Stromal cell of bone marrow (primary cell): ENCODE measurements around the gene PLAC1.

ENCODE experiments used
- DNase-seq: peaks from one replicate; pipeline ENCODE4 v3.0.0-alpha.2; 2012; ENCODE audit warnings: low read depth

The PLAC1 gene

GRCh38 chrX:134588806-134589205 lies 69.5 kb downstream of the PLAC1 start:
- DNase-seq = no peak

- no peak for DNase-seq
Observed at GRCh38 chrX:134580907-134581306, 77.4 kb downstream of the PLAC1 start.

- DNase-seq = no peak
Observed at GRCh38 chrX:134573683-134574035, 84.6 kb downstream of the PLAC1 start.

- no peak for DNase-seq
Observed at GRCh38 chrX:134572816-134573682, 85.2 kb downstream of the PLAC1 start.

GRCh38 chrX:134571796-134572195 lies 86.5 kb downstream of the PLAC1 start:
- no peak for DNase-seq

GRCh38 chrX:134570899-134571298 lies 87.4 kb downstream of the PLAC1 start:
- no peak for DNase-seq

GRCh38 chrX:134570509-134570846 lies 87.8 kb downstream of the PLAC1 start:
- no peak for DNase-seq

- DNase-seq = no peak
Observed at GRCh38 chrX:134569306-134569705, 89.0 kb downstream of the PLAC1 start.

GRCh38 chrX:134568285-134569016 lies 89.8 kb downstream of the PLAC1 start:
- no peak for DNase-seq

- no peak for DNase-seq
Observed at GRCh38 chrX:134566506-134566905, 91.8 kb downstream of the PLAC1 start.

GRCh38 chrX:134562002-134562401 lies 96.3 kb downstream of the PLAC1 start:
- no peak for DNase-seq

- no peak for DNase-seq
Observed at GRCh38 chrX:134558133-134558532, 100.1 kb downstream of the PLAC1 start.

- no peak for DNase-seq
Observed at GRCh38 chrX:134554291-134554690, 104.0 kb downstream of the PLAC1 start.

GRCh38 chrX:134552351-134552750 lies 105.9 kb downstream of the PLAC1 start:
- no peak for DNase-seq

- DNase-seq = no peak
Observed at GRCh38 chrX:134551376-134552048, 106.8 kb downstream of the PLAC1 start.

GRCh38 chrX:134548257-134549201 lies 109.7 kb downstream of the PLAC1 start:
- DNase-seq = no peak

GRCh38 chrX:134547047-134547679 lies 111.1 kb downstream of the PLAC1 start:
- DNase-seq = no peak

- no peak for DNase-seq
Observed at GRCh38 chrX:134546187-134546586, 112.1 kb downstream of the PLAC1 start.

- DNase-seq = no peak
Observed at GRCh38 chrX:134545510-134545909, 112.8 kb downstream of the PLAC1 start.

GRCh38 chrX:134544513-134545151 lies 113.6 kb downstream of the PLAC1 start:
- DNase-seq = no peak

- no peak for DNase-seq
Observed at GRCh38 chrX:134544135-134544512, 114.1 kb downstream of the PLAC1 start.
